ENCODE results near the gene MRPS22. TPM values are rescaled to one million over a fixed set of nuclear protein-coding genes. Genes with fewer than 3 reads are reported as not detected.
A peak's percentile ranks its signal among the peaks of the same experiment; 100 is the strongest.

MRPS22 gene
- total RNA-seq, 2 experiments from 2014 or later: 39.7 to 41.1 TPM

DNA sequence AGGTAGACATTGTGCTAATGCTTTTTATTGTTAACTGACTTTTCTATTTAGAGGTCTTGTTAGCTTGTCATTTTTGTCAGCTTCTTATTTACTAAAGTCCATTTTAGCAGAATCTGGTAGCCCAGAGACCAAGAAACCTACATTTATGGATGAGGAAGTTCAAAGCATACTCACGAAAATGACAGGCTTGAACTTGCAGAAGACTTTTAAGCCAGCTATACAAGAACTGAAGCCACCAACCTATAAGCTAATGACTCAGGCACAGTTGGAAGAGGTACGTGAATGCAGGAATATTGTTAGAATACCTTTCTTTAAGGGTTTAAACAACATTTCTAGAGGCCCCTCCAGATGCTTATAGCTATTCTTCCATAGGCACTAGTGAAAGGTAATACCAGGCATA lies 3.0 kb downstream of the MRPS22 start:
- CTCF ChIA-PET: interaction anchor here (1.6 kb wide), 2 partner anchors 9 to 18 kb away, joined by 7 read pairs; no protein-coding TSS in a partner anchor
- no peak for ATAC-seq
- H3K36me3 Mint-ChIP-seq (ENCODE audit: low read depth): peaks cover 37% of the 10 kb centered on the region
- H3K27me3 Mint-ChIP-seq (ENCODE audit: low read depth): no peaks in the 10 kb centered on the region
- H3K9me3 Mint-ChIP-seq (ENCODE audit: insufficient read depth): no peaks in the 10 kb centered on the region
- H3K4me3 Mint-ChIP-seq: no peak overlapping the region
- no peak for DNase-seq
- H3K27ac Mint-ChIP-seq: no peak overlapping the region
- peaks cover 7% of the 10 kb centered on the region for H3K4me1 Mint-ChIP-seq (ENCODE audit: low read depth)
- POLR2A ChIA-PET: no interaction called here

DNA sequence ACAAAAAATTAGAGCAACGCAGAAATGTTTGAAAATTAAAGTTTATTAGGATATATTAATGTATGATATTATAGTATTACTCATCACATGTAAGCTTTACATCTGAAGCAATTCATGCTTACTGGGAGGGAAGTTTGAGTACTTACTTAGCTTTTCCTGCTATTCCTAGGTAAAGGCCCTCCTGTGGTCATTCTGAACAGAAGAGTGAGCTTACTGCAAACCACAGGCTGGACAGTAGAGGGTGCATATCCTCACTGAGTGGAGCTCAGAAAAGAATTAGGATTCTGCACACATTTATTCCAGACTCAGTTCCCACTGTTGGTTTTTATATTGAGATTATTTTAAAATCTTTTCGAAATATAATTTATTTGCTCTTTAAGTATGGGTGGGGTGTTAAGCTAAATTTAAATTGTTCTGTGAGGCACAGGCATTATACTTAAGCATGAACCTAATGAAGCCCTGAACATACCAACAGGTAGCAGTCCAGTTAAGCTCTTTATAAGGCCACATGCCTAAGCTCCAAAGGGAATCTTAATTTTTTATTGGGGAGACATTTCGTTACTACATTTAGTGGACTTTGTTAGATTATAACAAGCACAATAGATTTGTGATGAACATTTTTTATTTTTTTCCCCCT lies 10.2 kb downstream of the MRPS22 start:
- Mint-ChIP-seq H3K27ac (no peak overlapping the region), H3K9me3 (ENCODE audit: insufficient read depth) (no peaks in the 10 kb centered on the region), H3K4me3 (no peak overlapping the region), H3K4me1 (ENCODE audit: low read depth) (peaks cover 23% of the 10 kb centered on the region), H3K27me3 (ENCODE audit: low read depth) (no peaks in the 10 kb centered on the region), H3K36me3 (ENCODE audit: low read depth) (peaks cover 69% of the 10 kb centered on the region)
- ChIA-PET POLR2A (interaction anchor here (0.8 kb wide), 1 partner anchor 10 kb away, joined by 3 read pairs; the partner anchor contains the start of gene MRPS22), CTCF (interaction anchor here (0.7 to 2.2 kb wide), 6 partner anchors 8 to 36 kb away, joined by 3 to 6 read pairs (median 4); partner anchors contain the start of genes COPB2 and MRPS22)
- DNase-seq (no peak), ATAC-seq (no peak)

DNA sequence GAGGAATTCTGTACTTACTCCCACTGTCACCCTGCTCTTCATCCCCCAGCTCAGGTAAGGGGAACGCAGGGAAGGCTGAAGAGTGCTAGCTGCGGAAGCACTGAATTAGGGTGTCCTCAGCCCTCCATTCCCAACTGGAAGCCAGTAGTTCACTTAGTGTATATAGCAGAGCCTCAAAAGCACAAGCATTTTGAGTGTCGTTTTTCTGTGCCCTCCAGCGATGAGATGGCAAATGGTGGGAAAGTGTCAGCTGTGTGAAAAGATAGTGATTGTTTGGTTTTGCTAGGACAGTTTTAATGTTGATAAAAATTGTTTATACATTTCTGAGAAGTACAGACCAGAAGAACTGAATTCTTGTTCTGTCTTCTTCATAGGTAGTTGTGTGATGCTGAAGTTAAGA lies 10.8 kb downstream of the MRPS22 start:
- DNase-seq (no peak), ATAC-seq (no peak)
- Mint-ChIP-seq H3K4me3 (no peak overlapping the region), H3K36me3 (ENCODE audit: low read depth) (peaks cover 67% of the 10 kb centered on the region), H3K4me1 (ENCODE audit: low read depth) (peaks cover 23% of the 10 kb centered on the region), H3K27ac (no peak overlapping the region), H3K27me3 (ENCODE audit: low read depth) (no peaks in the 10 kb centered on the region), H3K9me3 (ENCODE audit: insufficient read depth) (no peaks in the 10 kb centered on the region)
- POLR2A ChIA-PET: interaction anchor here (0.8 kb wide), 1 partner anchor 11 kb away, joined by 3 read pairs; the partner anchor contains the start of gene MRPS22
- CTCF ChIA-PET: interaction anchor here (0.7 to 2.2 kb wide), 4 partner anchors 8 to 35 kb away, joined by 4 to 6 read pairs (median 4); partner anchors contain the start of genes COPB2 and MRPS22

DNA sequence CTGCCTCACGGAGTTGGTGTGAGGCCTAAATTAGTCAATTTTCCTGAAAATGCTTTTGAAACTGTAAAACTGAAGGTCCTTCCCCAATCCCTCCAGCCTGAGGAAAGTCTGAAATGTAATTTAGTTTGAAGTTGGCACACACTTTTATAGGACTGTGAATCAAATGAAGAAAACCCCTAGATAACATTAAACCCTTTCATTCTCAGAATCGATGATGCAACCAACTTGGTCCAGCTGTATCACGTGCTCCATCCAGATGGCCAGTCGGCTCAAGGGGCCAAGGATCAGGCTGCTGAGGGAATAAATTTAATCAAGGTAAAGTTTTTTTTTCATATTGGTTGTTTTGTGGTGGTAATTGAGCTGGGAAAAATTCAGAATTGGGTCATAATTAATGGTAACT lies 11.7 kb downstream of the MRPS22 start:
- ATAC-seq (no peak), DNase-seq (no peak)
- Mint-ChIP-seq H3K4me3 (no peak overlapping the region), H3K9me3 (ENCODE audit: insufficient read depth) (no peaks in the 10 kb centered on the region), H3K27me3 (ENCODE audit: low read depth) (no peaks in the 10 kb centered on the region), H3K36me3 (ENCODE audit: low read depth) (peaks cover 66% of the 10 kb centered on the region), H3K27ac (no peak overlapping the region), H3K4me1 (ENCODE audit: low read depth) (peaks cover 23% of the 10 kb centered on the region)
- CTCF ChIA-PET: interaction anchor here (1.6 kb wide), 1 partner anchor 9 kb away, joined by 7 read pairs; no protein-coding TSS in a partner anchor
- POLR2A ChIA-PET: interaction anchor here (1.2 kb wide), 1 partner anchor 11 kb away, joined by 3 read pairs; no protein-coding TSS in a partner anchor

DNA sequence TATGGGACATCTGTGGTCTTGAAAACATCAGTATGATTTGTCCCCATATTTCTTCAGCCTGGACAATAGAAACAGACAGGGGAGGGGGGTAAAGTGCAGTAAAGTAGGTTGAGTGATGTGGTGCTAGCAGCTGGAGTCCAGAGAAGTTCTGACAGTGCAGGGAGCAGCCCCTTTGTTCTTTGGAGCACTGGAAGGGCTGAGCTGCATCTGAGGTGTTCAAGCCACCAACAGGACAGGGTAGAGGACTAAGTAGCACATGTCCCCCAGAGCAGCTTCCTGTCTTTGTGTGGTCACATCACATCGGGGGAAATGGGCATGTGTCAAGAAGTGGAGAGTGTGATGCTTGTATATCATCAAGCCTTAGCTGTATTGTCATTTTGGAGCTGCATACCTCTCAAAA lies 12.1 kb downstream of the MRPS22 start:
- CTCF ChIA-PET: interaction anchor here (1.6 kb wide), 1 partner anchor 10 kb away, joined by 7 read pairs; no protein-coding TSS in a partner anchor
- no peak for ATAC-seq
- DNase-seq: no peak
- H3K27ac Mint-ChIP-seq: peak overlapping the region; percentile 9
- H3K4me1 Mint-ChIP-seq (ENCODE audit: low read depth): peaks cover 23% of the 10 kb centered on the region
- no peaks in the 10 kb centered on the region for H3K9me3 Mint-ChIP-seq (ENCODE audit: insufficient read depth)
- peaks cover 67% of the 10 kb centered on the region for H3K36me3 Mint-ChIP-seq (ENCODE audit: low read depth)
- POLR2A ChIA-PET: interaction anchor here (1.2 kb wide), 1 partner anchor 11 kb away, joined by 3 read pairs; no protein-coding TSS in a partner anchor
- no peaks in the 10 kb centered on the region for H3K27me3 Mint-ChIP-seq (ENCODE audit: low read depth)
- H3K4me3 Mint-ChIP-seq: no peak overlapping the region

DNA sequence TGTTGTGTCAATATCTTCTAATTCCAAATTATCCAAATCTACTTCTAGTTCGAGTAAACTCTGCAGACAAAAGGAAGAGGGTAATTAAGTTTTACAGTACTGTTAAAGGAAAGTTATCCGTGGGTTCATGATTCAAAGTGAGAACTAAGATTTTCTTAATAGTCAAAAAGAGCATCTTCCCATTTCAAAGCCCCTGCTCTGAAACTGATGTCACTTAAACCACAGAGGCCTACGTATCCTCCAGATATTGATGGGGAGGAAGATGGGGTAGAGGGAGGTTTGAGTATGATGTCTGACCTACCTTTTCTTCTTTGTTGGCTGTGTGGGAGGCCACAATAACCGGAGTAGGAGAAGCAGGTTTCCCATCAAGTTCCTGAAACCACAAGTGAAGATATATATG lies 14.1 kb downstream of the MRPS22 start:
- DNase-seq: no peak
- ATAC-seq: no peak
- Mint-ChIP-seq H3K4me3 (no peak overlapping the region), H3K36me3 (ENCODE audit: low read depth) (peaks cover 68% of the 10 kb centered on the region), H3K27me3 (ENCODE audit: low read depth) (no peaks in the 10 kb centered on the region), H3K4me1 (ENCODE audit: low read depth) (peaks cover 23% of the 10 kb centered on the region), H3K9me3 (ENCODE audit: insufficient read depth) (no peaks in the 10 kb centered on the region), H3K27ac (no peak overlapping the region)
- POLR2A ChIA-PET: no interaction called here
- CTCF ChIA-PET: no interaction called here

DNA sequence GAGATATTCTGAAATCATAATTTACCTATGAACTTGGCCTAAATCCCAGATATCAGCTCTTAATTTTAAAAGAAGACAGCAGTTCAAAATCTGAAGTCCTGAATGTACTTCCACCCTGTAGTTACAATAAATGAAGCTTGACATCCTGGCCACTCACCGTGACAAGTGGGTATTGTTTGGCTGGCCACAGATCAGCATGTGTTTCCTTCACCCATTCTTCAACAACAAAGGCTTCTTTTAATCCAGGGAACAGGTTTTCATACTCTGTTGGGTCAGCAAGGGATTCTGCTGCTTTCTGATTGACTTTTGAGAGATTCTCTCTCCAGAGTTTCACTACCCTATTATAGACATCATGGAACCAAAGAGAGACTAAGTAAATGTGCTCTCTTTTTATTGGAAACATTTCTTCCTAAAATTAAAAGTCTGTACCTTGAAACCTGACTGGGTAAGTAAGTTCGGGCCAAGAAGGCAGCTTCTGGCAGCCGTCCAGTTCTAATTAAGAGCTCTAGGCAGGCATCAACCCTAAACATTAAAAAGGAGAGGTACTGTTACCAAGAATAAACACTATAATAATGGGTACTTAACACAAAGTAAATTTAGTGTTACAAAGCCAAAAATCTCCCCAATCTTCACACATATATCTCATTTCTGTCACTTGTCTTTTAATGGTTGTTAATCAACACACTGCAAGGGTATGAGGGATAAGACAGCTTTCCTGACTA lies 15.2 kb downstream of the MRPS22 start:
- ATAC-seq: no peak
- POLR2A ChIA-PET: interaction anchor here (1.1 kb wide), 1 partner anchor 10 kb away, joined by 3 read pairs; no protein-coding TSS in a partner anchor
- Mint-ChIP-seq H3K9me3 (ENCODE audit: insufficient read depth) (no peaks in the 10 kb centered on the region), H3K27me3 (ENCODE audit: low read depth) (no peaks in the 10 kb centered on the region), H3K27ac (no peak overlapping the region), H3K4me3 (no peak overlapping the region), H3K36me3 (ENCODE audit: low read depth) (peaks cover 73% of the 10 kb centered on the region), H3K4me1 (ENCODE audit: low read depth) (peaks cover 23% of the 10 kb centered on the region)
- no peak for DNase-seq
- CTCF ChIA-PET: no interaction called here

DNA sequence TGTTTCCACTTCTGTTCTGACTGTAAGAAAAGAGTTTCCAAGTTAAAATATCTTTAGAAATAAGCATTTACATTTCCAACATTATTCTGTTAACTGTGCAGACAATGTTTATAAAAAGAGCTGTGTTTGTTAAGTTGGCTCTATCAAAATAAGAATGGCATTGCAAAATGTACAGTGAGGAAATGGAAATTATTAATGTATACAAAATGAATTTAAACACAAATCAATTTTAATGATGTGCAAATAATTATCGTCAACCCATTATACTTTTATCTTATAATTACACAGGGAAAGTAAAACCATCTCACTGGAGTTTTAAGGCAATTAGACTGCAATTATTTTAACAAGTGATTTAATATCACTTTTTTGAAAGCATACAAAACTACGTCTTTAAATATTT lies 17.5 kb downstream of the MRPS22 start:
- H3K27me3 Mint-ChIP-seq (ENCODE audit: low read depth): no peaks in the 10 kb centered on the region
- H3K4me1 Mint-ChIP-seq (ENCODE audit: low read depth): peaks cover 17% of the 10 kb centered on the region
- no peaks in the 10 kb centered on the region for H3K9me3 Mint-ChIP-seq (ENCODE audit: insufficient read depth)
- ChIA-PET POLR2A (no interaction called here), CTCF (interaction anchor here (1.2 kb wide), 1 partner anchor 29 kb away, joined by 4 read pairs; the partner anchor contains the start of gene COPB2)
- no peak overlapping the region for H3K27ac Mint-ChIP-seq
- peaks cover 66% of the 10 kb centered on the region for H3K36me3 Mint-ChIP-seq (ENCODE audit: low read depth)
- no peak for ATAC-seq
- H3K4me3 Mint-ChIP-seq: no peak overlapping the region
- no peak for DNase-seq

DNA sequence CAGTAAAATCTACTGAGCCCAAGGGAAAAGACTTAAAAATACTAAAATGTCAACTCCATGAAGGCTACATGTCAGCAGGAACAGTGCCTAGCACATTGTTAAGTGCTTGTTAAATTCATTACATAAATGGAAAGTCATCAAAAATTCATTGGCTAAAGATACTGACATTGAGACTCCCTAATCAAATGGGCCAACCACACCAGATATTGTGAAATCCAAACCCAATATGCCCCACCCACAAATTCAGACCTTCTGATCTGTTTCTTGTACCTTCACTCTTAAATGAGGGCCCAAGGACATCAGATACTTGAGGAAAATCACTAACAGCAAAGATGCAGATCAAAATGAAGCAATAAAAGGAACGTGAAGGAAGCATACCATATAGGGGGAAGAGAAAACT lies 20.7 kb downstream of the MRPS22 start:
- ChIA-PET POLR2A (no interaction called here), CTCF (no interaction called here)
- H3K4me1 Mint-ChIP-seq (ENCODE audit: low read depth): peaks cover 11% of the 10 kb centered on the region
- H3K4me3 Mint-ChIP-seq: no peak overlapping the region
- H3K36me3 Mint-ChIP-seq (ENCODE audit: low read depth): peaks cover 68% of the 10 kb centered on the region
- H3K27ac Mint-ChIP-seq: no peak overlapping the region
- DNase-seq (no peak), ATAC-seq (no peak)
- H3K27me3 Mint-ChIP-seq (ENCODE audit: low read depth): no peaks in the 10 kb centered on the region
- H3K9me3 Mint-ChIP-seq (ENCODE audit: insufficient read depth): no peaks in the 10 kb centered on the region

DNA sequence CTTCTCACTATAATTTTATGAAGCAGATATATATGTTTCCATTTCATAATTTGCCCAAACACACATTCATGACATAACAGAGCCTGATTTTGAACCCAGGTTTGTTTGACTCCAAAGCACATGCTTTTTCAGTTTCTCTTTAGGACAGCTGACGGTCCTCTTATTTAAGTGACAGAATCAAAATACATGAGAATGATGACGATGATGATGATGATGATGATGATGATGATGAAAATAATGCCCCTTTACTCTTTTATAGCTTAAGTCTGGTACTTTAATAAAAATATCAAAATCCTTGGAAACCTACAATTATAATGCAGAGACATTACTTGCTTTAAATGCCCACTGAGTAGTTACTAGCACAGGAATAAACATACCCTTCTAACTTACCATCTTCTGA lies 30.3 kb downstream of the MRPS22 start:
- POLR2A ChIA-PET: no interaction called here
- CTCF ChIA-PET: interaction anchor here (1.0 kb wide), 1 partner anchor 20 kb away, joined by 3 read pairs; no protein-coding TSS in a partner anchor
- ATAC-seq: no peak
- no peaks in the 10 kb centered on the region for H3K27me3 Mint-ChIP-seq (ENCODE audit: low read depth)
- no peak for DNase-seq
- H3K4me3 Mint-ChIP-seq: no peak overlapping the region
- H3K27ac Mint-ChIP-seq: no peak overlapping the region
- peaks cover 70% of the 10 kb centered on the region for H3K36me3 Mint-ChIP-seq (ENCODE audit: low read depth)
- H3K9me3 Mint-ChIP-seq (ENCODE audit: insufficient read depth): no peaks in the 10 kb centered on the region
- peaks cover 1% of the 10 kb centered on the region for H3K4me1 Mint-ChIP-seq (ENCODE audit: low read depth)

DNA sequence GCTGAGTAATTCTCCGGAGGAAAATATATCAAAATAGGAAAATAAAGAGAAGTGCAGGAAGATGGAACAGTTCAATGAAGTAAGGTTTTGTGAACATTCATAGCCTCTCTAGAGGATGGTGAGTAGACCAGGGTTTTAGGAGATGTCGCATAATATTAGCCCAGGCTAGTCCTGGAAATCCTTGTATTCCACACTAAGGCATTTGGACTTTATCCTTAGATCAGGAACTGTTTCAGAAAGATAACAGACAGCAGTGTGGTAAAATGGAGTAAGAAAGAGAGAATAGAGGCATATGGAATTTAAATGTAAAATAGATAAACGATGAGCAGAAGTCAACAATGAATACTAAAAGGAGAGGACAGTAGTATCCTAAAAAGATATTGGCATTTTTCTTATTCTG lies 33.6 kb downstream of the MRPS22 start:
- Mint-ChIP-seq H3K9me3 (ENCODE audit: insufficient read depth) (no peaks in the 10 kb centered on the region), H3K27ac (no peak overlapping the region), H3K4me3 (no peak overlapping the region), H3K4me1 (ENCODE audit: low read depth) (peaks cover 3% of the 10 kb centered on the region), H3K27me3 (ENCODE audit: low read depth) (no peaks in the 10 kb centered on the region), H3K36me3 (ENCODE audit: low read depth) (peaks cover 66% of the 10 kb centered on the region)
- DNase-seq: no peak
- POLR2A ChIA-PET: no interaction called here
- no peak for ATAC-seq
- CTCF ChIA-PET: no interaction called here
